HG03439 (cell line): ENCODE data around the gene SERPINA12.

ENCODE experiments used
- ATAC-seq: cut with Tn5 transposase; IDR thresholded peaks from one replicate; pipeline ENCODE4 v1.9.1; 2021; ENCODE audit warnings: mild to moderate bottlenecking, moderate library complexity; ENCODE audit not compliant: unreplicated experiment

The SERPINA12 gene

DNA sequence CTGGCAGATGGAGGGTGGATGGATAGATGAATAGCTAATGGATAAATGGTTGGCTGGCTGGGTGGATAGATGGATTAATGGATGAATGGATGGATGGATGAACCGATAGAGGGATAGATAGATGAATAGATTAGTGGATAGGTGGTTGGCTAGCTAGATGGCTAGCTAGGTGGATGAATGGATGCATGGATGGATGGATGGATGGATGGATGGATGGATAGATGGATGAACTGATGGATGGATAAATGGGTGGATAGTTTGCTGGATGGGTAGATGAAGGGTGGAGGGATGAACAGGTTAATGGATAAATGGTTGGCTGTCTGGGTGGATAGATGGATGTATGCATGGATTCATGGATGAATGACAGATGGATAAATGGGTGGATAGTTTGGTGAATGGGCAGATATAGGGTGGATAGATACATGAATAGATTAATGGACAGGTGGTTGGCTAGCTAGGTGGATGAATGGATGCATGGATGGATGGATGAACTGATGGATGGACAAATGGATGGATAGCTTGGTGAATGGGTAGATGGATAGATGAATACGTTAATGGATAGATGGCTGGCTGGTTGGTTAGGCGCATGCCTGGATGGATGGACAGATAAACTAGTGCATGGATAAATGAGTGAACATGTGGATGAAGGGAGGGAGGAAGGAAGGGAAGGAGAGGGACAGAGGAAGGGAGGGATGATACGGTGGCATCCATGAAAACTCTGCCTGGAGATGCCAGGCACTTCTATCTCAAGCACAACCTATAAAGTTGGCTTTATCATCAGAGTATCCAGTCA, 41.3 kb downstream of the SERPINA12 start:
- no peak for ATAC-seq

DNA sequence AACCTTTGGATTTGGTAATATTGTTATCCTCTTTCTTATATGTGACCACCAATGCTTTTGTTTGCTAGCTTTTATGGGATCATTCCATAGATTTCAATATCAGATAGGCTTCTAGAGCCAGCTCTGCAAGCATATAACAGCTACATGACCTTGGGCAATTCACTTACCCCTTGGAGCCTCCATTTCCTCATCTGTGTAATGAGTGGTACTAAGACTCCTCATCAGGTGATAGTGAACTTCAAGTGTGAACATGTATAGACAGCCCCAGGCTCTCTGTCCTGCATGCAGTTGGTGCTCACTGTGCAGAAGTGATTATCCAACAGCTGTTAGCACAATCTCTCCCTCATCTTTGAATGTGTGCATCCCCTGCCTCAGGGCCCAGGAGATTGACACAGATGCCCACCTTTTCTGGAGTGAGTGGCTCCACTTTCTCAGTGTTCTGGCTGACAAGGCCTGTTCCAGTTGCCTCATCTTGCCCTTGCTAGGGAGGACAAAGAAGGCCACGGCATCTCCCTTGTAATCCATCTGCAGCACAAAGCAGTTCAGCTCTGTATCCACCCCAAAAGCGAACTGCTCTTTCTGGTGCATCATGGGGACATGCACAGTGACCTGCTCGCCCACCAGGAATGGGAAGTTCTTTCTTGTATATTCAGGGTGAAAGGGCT, 42.4 kb downstream of the SERPINA12 start:
- no peak for ATAC-seq

DNA sequence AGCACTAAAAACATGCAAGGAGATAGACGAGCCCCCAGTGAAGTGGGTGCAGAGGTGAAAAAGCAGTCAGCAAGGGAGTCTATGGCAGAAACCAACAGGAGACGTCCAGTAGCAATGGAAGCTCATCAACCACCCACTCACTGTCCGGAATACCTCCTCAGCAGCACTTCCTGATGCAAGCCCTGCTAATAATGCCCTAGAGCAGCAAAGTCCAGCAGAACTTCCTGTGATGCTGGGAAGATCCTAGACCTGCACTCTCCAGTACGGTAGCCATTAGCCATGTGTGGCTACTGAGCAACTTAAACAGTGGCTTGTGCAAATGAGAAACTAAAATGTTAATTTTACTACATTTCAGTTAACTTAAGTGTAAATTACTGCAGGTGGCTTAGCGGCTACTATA, 44.2 kb downstream of the SERPINA12 start:
- no peak for ATAC-seq

DNA sequence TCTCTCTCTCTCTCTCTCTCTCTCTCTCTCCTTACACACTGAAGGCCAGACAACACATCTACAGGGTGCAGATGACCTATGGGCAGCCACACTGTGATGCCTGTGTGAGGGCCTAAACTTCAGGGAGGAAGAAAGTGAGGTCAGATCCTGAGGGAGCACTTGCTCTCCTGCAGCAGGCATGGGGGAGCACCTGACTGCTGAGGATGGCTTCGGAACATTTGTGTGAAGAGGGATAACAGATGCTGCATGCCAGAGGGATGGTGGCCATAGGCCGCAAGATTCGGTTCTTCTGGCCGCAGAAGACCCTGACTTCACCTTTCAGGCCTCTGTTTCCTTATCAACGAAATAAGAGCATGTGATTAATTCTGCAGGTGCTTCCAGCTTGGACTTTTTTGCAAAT, 45.0 kb downstream of the SERPINA12 start:
- ATAC-seq, result no peak

DNA sequence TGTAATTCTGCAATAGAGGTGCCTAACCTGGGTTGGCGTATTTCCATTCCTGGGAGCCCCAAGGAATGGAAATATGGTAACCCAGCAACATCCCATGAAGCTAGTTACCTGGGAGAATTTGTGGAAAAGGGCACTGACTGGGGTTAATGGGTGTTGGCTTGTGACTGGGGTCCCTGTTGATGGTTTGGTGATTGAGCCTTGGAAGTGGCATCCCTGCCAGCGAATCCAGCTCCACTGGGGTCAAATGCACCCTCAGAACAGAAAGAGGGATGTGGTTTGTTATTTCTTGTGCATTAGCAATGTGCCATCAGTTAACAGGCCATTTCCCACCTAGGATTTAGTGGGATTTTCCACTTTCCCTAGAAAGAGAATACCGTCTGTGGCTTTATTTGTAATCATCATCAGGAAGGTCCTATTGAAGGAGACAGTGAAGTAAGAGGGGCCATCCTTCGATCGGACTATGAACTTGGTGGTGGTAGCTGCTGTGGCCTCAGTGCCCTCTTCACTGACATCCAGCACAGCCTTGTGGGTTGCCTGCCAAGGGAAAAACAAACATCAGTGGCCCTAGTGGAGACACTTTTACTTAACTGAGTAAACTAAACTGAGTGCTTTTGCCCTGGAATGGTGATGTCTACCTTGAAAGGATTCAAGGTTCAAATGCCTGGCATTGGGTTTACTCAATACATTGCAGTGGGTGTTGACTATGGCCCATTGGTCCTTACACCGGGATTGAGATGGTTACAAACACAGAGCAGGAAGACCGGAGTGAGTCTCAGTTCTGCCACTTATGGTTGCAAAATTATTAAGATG, 46.3 kb downstream of the SERPINA12 start:
- no peak for ATAC-seq

GRCh38 chr14:94462219-94462551, 47.1 kb downstream of the SERPINA12 start:
- no peak for ATAC-seq

- no peak for ATAC-seq
Measured at GRCh38 chr14:94461526-94462218, 47.6 kb downstream of the SERPINA12 start.

GRCh38 chr14:94460631-94461416, 48.4 kb downstream of the SERPINA12 start:
- no peak for ATAC-seq

GRCh38 chr14:94458558-94459205, 50.6 kb downstream of the SERPINA12 start:
- no peak for ATAC-seq

DNA sequence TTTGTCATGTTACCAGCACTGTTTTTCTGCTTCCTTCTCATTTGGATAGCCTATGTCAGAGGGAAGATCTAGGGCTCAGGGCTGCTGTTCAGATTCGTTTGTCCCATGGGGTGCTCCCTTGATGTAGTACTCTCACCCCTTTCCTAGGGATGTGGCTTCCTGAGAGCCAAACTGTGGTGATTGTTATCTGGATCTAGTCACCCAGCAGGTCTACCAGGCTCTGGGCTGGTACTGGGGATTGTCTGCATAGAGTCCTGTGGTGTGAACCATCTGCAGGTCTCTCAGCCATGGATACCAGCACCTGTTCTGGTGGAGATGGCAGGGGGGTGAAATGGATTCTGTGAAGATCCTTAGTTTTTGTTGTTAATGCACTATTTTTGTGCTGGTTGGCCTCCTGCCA, 51.2 kb downstream of the SERPINA12 start:
- ATAC-seq, result no peak

GRCh38 chr14:94455928-94456327, 53.3 kb downstream of the SERPINA12 start:
- no peak for ATAC-seq

DNA sequence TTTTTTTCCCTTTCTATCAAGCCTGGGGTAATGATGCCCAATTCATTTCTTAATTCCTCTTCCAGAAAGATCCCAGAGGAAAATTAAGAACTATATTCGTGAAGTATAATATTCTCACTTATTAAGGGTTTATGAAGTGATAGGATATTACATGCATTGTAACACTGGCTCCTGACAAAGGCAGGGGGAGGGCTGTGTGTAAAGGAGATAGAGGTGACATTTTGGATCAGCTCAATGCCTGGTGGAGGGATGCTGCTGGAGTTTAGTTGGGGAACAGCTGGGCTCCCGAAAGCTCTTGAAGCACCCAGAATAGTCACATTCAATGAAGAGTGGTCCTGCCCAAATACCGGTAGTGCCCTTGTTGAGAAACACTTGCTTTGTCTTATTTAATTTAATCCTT, 57.4 kb downstream of the SERPINA12 start:
- ATAC-seq, result no peak

- ATAC-seq, result no peak
Measured at GRCh38 chr14:94451091-94451771, 58.0 kb downstream of the SERPINA12 start.

GRCh38 chr14:94450722-94451090, 58.6 kb downstream of the SERPINA12 start:
- ATAC-seq, result no peak

- ATAC-seq, result no peak
Measured at GRCh38 chr14:94449930-94450329, 59.3 kb downstream of the SERPINA12 start.

GRCh38 chr14:94448071-94448808, 61.0 kb downstream of the SERPINA12 start:
- ATAC-seq, result no peak

GRCh38 chr14:94447206-94447605, 62.1 kb downstream of the SERPINA12 start:
- no peak for ATAC-seq

GRCh38 chr14:94446126-94446525, 63.1 kb downstream of the SERPINA12 start:
- ATAC-seq, result no peak

- no peak for ATAC-seq
Measured at GRCh38 chr14:94445003-94445402, 64.3 kb downstream of the SERPINA12 start.
